Measurements from ENCODE around the gene FAM13A. TPM values are rescaled to one million over a fixed set of nuclear protein-coding genes. Genes with fewer than 3 reads are reported as not detected.
"Not testable (repeated sequence)": the region's sequence is repeated elsewhere in the genome, so short reads cannot be mapped to it uniquely, and the experiment has no call there.

Gene FAM13A
- total RNA-seq, 1 experiment from 2014 or later = 60.3 TPM

DNA sequence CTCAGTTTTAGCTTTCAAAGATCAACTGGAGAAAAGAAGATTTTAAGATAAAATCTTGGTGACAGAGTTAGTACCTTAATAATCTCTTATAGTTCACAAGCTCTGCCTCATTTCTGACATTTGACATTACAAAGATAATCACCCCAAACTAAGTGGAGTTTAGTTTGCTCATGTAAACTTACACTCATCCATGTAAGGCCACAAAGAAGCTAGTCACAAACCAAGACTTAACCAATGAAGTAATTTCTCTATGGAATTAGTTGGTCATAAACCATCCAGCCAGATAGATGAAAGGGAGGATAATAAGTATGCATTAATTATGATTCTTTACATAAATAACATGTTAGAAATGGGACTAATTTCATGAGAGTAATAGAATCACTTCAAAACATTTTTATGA, 159.2 kb downstream of the FAM13A start:
- no peak for DNase-seq
- Histone ChIP-seq H3K4me3 (no peak overlapping the region), H3K9me3 (replicated peaks) (peaks cover 9% of the 10 kb centered on the region; the same call in 1 of the 2 replicates), H3K27me3 (no peaks in the 10 kb centered on the region), H3K4me1 (no peaks in the 10 kb centered on the region), H3K27ac (no peak overlapping the region), H3K36me3 (no peaks in the 10 kb centered on the region)

GRCh38 chr4:88897180-88897579, 159.8 kb downstream of the FAM13A start:
- Histone ChIP-seq H3K27me3 (no peaks in the 10 kb centered on the region), H3K4me1 (no peaks in the 10 kb centered on the region), H3K4me3 (no peak overlapping the region), H3K36me3 (no peaks in the 10 kb centered on the region), H3K27ac (no peak overlapping the region), H3K9me3 (replicated peaks) (peaks cover 9% of the 10 kb centered on the region; the same call in 1 of the 2 replicates)
- no peak for DNase-seq

GRCh38 chr4:88893961-88894360, 163.0 kb downstream of the FAM13A start:
- Histone ChIP-seq H3K27ac (no peak overlapping the region), H3K36me3 (no peaks in the 10 kb centered on the region), H3K27me3 (no peaks in the 10 kb centered on the region), H3K4me1 (no peaks in the 10 kb centered on the region), H3K9me3 (replicated peaks) (peaks cover 7% of the 10 kb centered on the region; the same call in 1 of the 2 replicates), H3K4me3 (no peak overlapping the region)
- DNase-seq = no peak

DNA sequence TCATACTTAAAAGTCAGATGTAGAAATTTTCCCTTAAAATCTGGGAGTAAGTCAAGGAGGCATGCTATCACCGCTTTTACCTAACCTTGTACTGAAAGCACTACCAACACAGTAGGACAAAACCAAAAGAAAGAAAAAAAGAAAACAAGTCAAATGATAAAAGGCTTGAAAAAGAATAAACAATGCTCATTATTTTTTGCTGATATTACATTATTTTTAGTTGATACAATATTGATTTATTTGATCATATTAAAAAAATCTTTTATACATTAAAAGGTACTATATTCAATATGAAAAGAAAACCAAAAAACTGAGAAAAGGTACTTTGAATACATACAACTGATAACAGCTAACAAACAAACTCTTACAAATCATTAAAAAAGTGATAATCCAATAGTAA, 164.3 kb downstream of the FAM13A start:
- peaks cover 4% of the 10 kb centered on the region; the same call in 1 of the 2 replicates for H3K9me3 ChIP-seq (replicated peaks)
- no peaks in the 10 kb centered on the region for H3K27me3 ChIP-seq

GRCh38 chr4:88891636-88892035, 165.3 kb downstream of the FAM13A start:
- no peaks in the 10 kb centered on the region for H3K27me3 ChIP-seq
- no peak overlapping the region for H3K4me3 ChIP-seq
- H3K4me1 ChIP-seq = no peaks in the 10 kb centered on the region
- H3K27ac ChIP-seq = no peak overlapping the region
- H3K9me3 ChIP-seq (replicated peaks) = peaks cover 4% of the 10 kb centered on the region; the same call in 1 of the 2 replicates
- DNase-seq = no peak
- no peaks in the 10 kb centered on the region for H3K36me3 ChIP-seq

More for the DNA sequence above, 164.3 kb downstream of the FAM13A start:
- Histone ChIP-seq H3K4me1 (no peaks in the 10 kb centered on the region), H3K4me3 (no peak overlapping the region), H3K36me3 (no peaks in the 10 kb centered on the region), H3K27ac (no peak overlapping the region)
- no peak for DNase-seq

DNA sequence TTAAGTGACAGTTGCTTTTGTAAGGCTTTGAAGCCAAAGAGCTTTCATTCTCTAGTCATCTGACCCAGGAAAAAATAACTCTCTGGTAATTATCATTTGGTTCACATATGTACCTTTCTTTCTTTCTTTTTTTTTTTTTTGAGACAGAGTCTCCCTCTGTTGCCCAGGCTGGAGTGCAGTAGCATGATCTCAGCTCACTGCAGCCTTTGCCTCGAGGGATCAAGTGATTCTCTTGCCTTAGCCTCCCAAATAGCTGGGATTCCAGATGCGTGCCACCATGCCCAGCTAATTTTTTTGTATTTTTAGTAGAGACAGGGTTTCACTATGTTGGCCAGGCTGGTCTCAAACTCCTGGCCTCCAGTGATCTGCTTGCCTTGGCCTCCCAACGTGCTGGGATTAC, 169.6 kb downstream of the FAM13A start:
- H3K27ac ChIP-seq; DNase-seq; H3K4me1 ChIP-seq; H3K36me3 ChIP-seq; H3K9me3 ChIP-seq (replicated peaks); H3K4me3 ChIP-seq; H3K27me3 ChIP-seq: not testable (repeated sequence)

- peak overlapping the region; percentile 49 for H3K4me3 ChIP-seq
- no peaks in the 10 kb centered on the region for H3K36me3 ChIP-seq
- no peaks in the 10 kb centered on the region for H3K27me3 ChIP-seq
- peak; percentile 62 to 85 for DNase-seq
- peaks cover 11% of the 10 kb centered on the region; the same call in 1 of the 2 replicates for H3K4me1 ChIP-seq
- no peaks in the 10 kb centered on the region for H3K9me3 ChIP-seq (replicated peaks)
- H3K27ac ChIP-seq = peak overlapping the region; percentile 84
These were observed 175.8 kb downstream of the FAM13A start for GRCh38 chr4:88881227-88881569.

DNA sequence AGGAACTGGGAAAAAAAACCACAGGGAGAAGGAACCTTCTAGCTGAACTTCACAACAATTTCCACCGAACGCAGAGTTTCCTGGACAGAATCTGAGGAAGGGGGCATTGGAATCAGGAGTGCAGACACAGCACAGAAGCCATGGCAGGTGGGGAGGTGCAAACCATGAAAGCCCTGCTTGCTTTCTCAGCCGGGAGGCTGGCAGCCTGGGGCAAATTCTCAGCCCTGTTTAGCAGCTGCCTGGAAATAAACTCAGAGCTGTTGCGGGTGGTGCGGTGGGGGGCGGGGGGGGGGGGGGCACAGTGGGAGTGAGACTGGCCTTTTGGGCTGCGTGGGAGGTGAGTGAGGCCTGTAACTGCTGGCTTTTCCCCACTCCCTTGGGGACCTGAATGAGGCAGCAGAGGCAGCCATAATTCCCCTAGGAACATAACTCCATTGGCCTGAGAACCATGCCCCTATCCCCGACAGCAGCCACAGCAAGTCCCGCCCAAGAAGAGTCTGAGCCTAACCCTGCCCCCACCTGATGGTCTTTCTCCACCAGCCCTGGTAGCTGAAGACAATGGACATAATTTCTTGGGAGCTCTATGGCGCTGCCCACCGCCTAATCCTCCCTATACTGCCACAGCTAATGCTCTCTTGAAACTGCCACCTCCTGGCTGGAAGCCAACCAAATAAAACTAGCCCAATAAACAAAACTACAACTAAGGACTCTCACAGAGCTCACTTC, 176.3 kb downstream of the FAM13A start:
- Histone ChIP-seq H3K9me3 (replicated peaks) (no peaks in the 10 kb centered on the region), H3K4me3 (peak overlapping the region; percentile 49), H3K27ac (peak overlapping the region; percentile 84), H3K36me3 (no peaks in the 10 kb centered on the region), H3K27me3 (no peaks in the 10 kb centered on the region), H3K4me1 (peaks cover 11% of the 10 kb centered on the region; the same call in 1 of the 2 replicates)
- DNase-seq = peak; percentile 89 to 93

DNA sequence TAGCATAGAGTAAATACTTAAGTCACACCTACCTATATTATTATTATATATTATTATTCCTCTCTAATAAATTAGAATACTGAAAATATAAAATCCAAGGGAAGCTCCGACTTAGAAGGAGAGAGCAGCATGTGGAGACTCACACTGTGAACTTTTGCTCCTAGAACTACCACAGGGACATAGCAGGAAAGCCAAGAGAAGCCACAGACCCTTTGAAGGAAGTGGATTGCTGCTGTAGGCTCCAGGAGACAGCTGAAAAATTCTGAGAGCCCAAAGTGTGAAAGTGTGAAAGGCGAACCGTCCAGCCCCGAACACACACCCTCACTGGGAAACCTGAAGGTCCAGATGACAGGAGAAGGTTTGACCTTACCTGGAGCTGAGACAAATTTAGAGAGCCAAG, 177.0 kb downstream of the FAM13A start:
- no peaks in the 10 kb centered on the region for H3K36me3 ChIP-seq
- no peaks in the 10 kb centered on the region for H3K27me3 ChIP-seq
- H3K27ac ChIP-seq = peak overlapping the region; percentile 84
- peak; percentile 45 to 75 for DNase-seq
- peaks cover 5% of the 10 kb centered on the region for H3K9me3 ChIP-seq (replicated peaks)
- peak overlapping the region; percentile 49 for H3K4me3 ChIP-seq
- peaks cover 11% of the 10 kb centered on the region; the same call in 1 of the 2 replicates for H3K4me1 ChIP-seq

- Histone ChIP-seq H3K36me3 (no peaks in the 10 kb centered on the region), H3K9me3 (replicated peaks) (peaks cover 7% of the 10 kb centered on the region), H3K4me3 (no peak overlapping the region), H3K27me3 (no peaks in the 10 kb centered on the region), H3K27ac (no peak overlapping the region), H3K4me1 (peaks cover 11% of the 10 kb centered on the region; the same call in 1 of the 2 replicates)
- DNase-seq = no peak
These were observed 178.3 kb downstream of the FAM13A start for GRCh38 chr4:88878642-88879041.

GRCh38 chr4:88870428-88870827, 186.6 kb downstream of the FAM13A start:
- Histone ChIP-seq H3K27ac (no peak overlapping the region), H3K36me3 (no peaks in the 10 kb centered on the region), H3K27me3 (no peaks in the 10 kb centered on the region), H3K4me3 (no peak overlapping the region), H3K9me3 (replicated peaks) (peaks cover 23% of the 10 kb centered on the region), H3K4me1 (peaks cover 19% of the 10 kb centered on the region)
- no peak for DNase-seq

GRCh38 chr4:88868510-88868909, 188.5 kb downstream of the FAM13A start:
- no peak overlapping the region for H3K27ac ChIP-seq
- no peaks in the 10 kb centered on the region for H3K36me3 ChIP-seq
- H3K9me3 ChIP-seq (replicated peaks) = peaks cover 17% of the 10 kb centered on the region; the same call in 1 of the 2 replicates
- H3K4me3 ChIP-seq = no peak overlapping the region
- DNase-seq = no peak
- peaks cover 25% of the 10 kb centered on the region for H3K4me1 ChIP-seq
- H3K27me3 ChIP-seq = no peaks in the 10 kb centered on the region

GRCh38 chr4:88866862-88867550, 190.0 kb downstream of the FAM13A start:
- peak overlapping the region; percentile 65 for H3K27ac ChIP-seq
- H3K4me3 ChIP-seq = no peak overlapping the region

GRCh38 chr4:88865466-88865865, 191.5 kb downstream of the FAM13A start:
- Histone ChIP-seq H3K9me3 (replicated peaks) (peaks cover 6% of the 10 kb centered on the region; the same call in 1 of the 2 replicates), H3K36me3 (no peaks in the 10 kb centered on the region), H3K27ac (no peak overlapping the region), H3K4me3 (no peak overlapping the region), H3K4me1 (peaks cover 31% of the 10 kb centered on the region), H3K27me3 (no peaks in the 10 kb centered on the region)
- DNase-seq = no peak

More at GRCh38 chr4:88866862-88867550, 190.0 kb downstream of the FAM13A start:
- Histone ChIP-seq H3K27me3 (no peaks in the 10 kb centered on the region), H3K9me3 (replicated peaks) (peaks cover 10% of the 10 kb centered on the region; the same call in 1 of the 2 replicates), H3K4me1 (peaks cover 25% of the 10 kb centered on the region), H3K36me3 (no peaks in the 10 kb centered on the region)
- peak; percentile 29 to 83 for DNase-seq

DNA sequence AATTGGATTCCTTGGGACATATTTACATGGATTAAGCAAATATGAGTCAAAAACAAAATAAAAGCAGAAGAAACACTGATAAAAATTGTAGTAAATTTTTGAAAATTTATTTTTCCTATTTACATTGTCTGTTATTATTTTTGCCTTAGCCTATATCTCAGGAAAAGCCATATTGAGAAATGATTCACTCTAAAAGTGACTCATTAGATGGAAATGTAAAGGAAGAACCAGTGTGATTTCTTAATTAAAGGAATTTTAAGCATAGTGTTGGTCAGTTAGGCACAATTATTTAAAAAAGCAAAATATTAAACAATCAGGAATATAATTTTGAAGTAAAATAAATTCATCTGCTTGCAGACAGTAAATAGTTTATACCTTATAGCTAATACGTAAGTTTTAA, 191.9 kb downstream of the FAM13A start:
- H3K27ac ChIP-seq = no peak overlapping the region
- H3K4me1 ChIP-seq = peaks cover 33% of the 10 kb centered on the region
- DNase-seq = no peak

More for the DNA sequence above, 191.9 kb downstream of the FAM13A start:
- H3K4me3 ChIP-seq = no peak overlapping the region
- peaks cover 6% of the 10 kb centered on the region; the same call in 1 of the 2 replicates for H3K9me3 ChIP-seq (replicated peaks)
- no peaks in the 10 kb centered on the region for H3K36me3 ChIP-seq
- H3K27me3 ChIP-seq = no peaks in the 10 kb centered on the region
